ENCODE data around the gene CXCL14. TPM values are rescaled to one million over a fixed set of nuclear protein-coding genes. Genes with fewer than 3 reads are reported as not detected.

Gene CXCL14
- total and polyA plus RNA-seq, 2 donors (not counting 1 experiment from before 2014, with no cell fraction given) = not detected

DNA sequence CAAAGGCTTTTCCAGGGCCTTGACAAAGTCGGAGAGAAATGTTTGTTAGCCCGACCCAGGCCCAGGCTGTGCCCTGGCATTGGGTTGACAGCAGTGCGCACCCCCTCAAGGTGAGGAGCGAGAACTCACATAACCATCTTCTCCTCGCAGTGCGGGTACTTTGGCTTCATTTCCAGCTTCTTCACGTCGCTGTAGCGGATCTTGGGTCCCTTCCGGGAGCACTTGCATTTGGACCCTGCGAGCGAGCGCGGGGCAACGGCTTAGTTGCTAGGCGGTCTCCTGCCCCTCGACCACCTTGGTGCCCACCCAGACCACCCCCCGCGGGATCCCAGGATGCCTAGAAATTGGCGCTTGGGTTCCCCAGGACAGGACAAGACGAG, 496 bp downstream of the CXCL14 start:
- H3K4me3 Mint-ChIP-seq = no peak overlapping the region
- TF ChIP-seq, protein P1, sequence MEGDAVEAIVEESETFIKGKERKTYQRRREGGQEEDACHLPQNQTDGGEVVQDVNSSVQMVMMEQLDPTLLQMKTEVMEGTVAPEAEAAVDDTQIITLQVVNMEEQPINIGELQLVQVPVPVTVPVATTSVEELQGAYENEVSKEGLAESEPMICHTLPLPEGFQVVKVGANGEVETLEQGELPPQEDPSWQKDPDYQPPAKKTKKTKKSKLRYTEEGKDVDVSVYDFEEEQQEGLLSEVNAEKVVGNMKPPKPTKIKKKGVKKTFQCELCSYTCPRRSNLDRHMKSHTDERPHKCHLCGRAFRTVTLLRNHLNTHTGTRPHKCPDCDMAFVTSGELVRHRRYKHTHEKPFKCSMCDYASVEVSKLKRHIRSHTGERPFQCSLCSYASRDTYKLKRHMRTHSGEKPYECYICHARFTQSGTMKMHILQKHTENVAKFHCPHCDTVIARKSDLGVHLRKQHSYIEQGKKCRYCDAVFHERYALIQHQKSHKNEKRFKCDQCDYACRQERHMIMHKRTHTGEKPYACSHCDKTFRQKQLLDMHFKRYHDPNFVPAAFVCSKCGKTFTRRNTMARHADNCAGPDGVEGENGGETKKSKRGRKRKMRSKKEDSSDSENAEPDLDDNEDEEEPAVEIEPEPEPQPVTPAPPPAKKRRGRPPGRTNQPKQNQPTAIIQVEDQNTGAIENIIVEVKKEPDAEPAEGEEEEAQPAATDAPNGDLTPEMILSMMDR (IDR thresholded peaks at IDR 0.05) = no peak
- no peak for TF ChIP-seq EZH2 (IDR thresholded peaks at IDR 0.05; ENCODE audit: borderline replicate concordance, insufficient read depth, low read depth, low read length, poor library complexity, severe bottlenecking)
- H4K20me1 ChIP-seq (ENCODE audit: control insufficient read depth, insufficient read depth, low read length, poor library complexity, severe bottlenecking) = no peaks in the 10 kb centered on the region
- POLR2A ChIA-PET = no interaction called here
- no peak for ATAC-seq (ENCODE audit: low read depth)
- CTCF ChIA-PET = no interaction called here
- no peaks in the 10 kb centered on the region for H3K9me3 Mint-ChIP-seq (ENCODE audit: insufficient read depth)
- H3K27me3 ChIP-seq (replicated peaks in 1 of 4; ENCODE audit: control extremely low read depth in 1 of 4, control insufficient read depth in 3 of 4, insufficient read depth in 4 of 4, low read length in 3 of 4) = peaks cover 0 to 34% (median 6%) of the 10 kb centered on the region in 4 experiments
- no peaks in the 10 kb centered on the region for H3K9me3 ChIP-seq (ENCODE audit: control extremely low read depth in 1 of 3, control insufficient read depth in 2 of 3, insufficient read depth in 1 of 3, low read length in 2 of 3)
- no peak overlapping the region for H2AFZ ChIP-seq (ENCODE audit: insufficient read depth, low read depth, low read length, poor library complexity, severe bottlenecking)
- H3K4me3 ChIP-seq (ENCODE audit: control extremely low read depth in 1 of 5, extremely low read depth in 1 of 5, insufficient read depth in 1 of 5, low read depth in 2 of 5, low read length in 4 of 5) = no peak overlapping the region
- no peaks in the 10 kb centered on the region for H3K79me2 ChIP-seq (ENCODE audit: control insufficient read depth, insufficient read depth, low read length)
- peaks cover 56% of the 10 kb centered on the region for H3K27me3 Mint-ChIP-seq
- no peak overlapping the region for H3K9ac ChIP-seq (ENCODE audit: low read length)
- H3K4me1 ChIP-seq (ENCODE audit: control insufficient read depth in 2 of 2, insufficient read depth in 2 of 2, low read length in 2 of 2) = no peaks in the 10 kb centered on the region
- no peak overlapping the region for H3K27ac Mint-ChIP-seq
- intact Hi-C loops (cut with micrococcal nuclease) = no loop called here
- no peak for DNase-seq
- H3K36me3 ChIP-seq (replicated peaks in 1 of 2; ENCODE audit: control extremely low read depth in 1 of 2, control insufficient read depth in 1 of 2, extremely low read depth in 1 of 2, insufficient read depth in 2 of 2, low read length in 1 of 2) = no peaks in the 10 kb centered on the region
- H3K27ac ChIP-seq (ENCODE audit: low read length in 2 of 2) = no peak overlapping the region
- no peaks in the 10 kb centered on the region for H3K4me1 Mint-ChIP-seq
- H3K4me2 ChIP-seq (replicated peaks; ENCODE audit: low read depth, low read length, poor library complexity, severe bottlenecking) = no peak overlapping the region
- WGBS (ENCODE audit: insufficient coverage) = 20% methylated on average over 21 of the region's 21 CpGs

DNA sequence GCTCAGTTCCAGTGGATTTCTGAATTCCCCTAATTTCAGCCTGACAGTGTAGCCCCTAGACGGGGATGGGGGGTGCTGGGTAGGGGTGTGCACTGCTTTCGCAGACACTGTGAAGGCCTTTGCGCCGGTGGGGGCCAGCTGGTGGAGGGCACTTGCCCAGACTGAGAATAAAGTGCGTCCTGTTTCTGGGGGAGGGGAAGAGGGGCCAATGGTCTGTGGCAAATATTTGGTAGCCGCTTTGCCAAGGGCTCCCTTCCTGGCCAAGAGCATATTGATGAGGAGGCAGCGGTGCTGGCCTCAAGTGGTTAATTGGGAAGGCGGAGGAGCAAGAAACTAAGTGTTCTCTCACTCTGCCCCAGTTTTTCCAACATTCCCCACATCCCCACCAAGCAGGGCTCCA, 1.4 kb downstream of the CXCL14 start:
- WGBS (ENCODE audit: insufficient coverage) = 63% methylated on average over 6 of the region's 8 CpGs
- H3K27me3 ChIP-seq (replicated peaks in 1 of 4; ENCODE audit: control extremely low read depth in 1 of 4, control insufficient read depth in 3 of 4, insufficient read depth in 4 of 4, low read length in 3 of 4) = peaks cover 0 to 33% (median 4%) of the 10 kb centered on the region in 4 experiments
- no peaks in the 10 kb centered on the region for H3K4me1 ChIP-seq (ENCODE audit: control insufficient read depth in 2 of 2, insufficient read depth in 2 of 2, low read length in 2 of 2)
- no peaks in the 10 kb centered on the region for H4K20me1 ChIP-seq (ENCODE audit: control insufficient read depth, insufficient read depth, low read length, poor library complexity, severe bottlenecking)
- no peak overlapping the region for H3K4me3 Mint-ChIP-seq
- peaks cover 52% of the 10 kb centered on the region for H3K27me3 Mint-ChIP-seq
- intact Hi-C loops (cut with micrococcal nuclease) = no loop called here
- H3K36me3 ChIP-seq (replicated peaks in 1 of 2; ENCODE audit: control extremely low read depth in 1 of 2, control insufficient read depth in 1 of 2, extremely low read depth in 1 of 2, insufficient read depth in 2 of 2, low read length in 1 of 2) = no peaks in the 10 kb centered on the region
- no peak overlapping the region for H3K4me3 ChIP-seq (ENCODE audit: control extremely low read depth in 1 of 5, extremely low read depth in 1 of 5, insufficient read depth in 1 of 5, low read depth in 2 of 5, low read length in 4 of 5)
- no peak overlapping the region for H3K9ac ChIP-seq (ENCODE audit: low read length)
- POLR2A ChIA-PET = no interaction called here
- H3K4me2 ChIP-seq (replicated peaks; ENCODE audit: low read depth, low read length, poor library complexity, severe bottlenecking) = no peak overlapping the region
- H3K4me1 Mint-ChIP-seq = no peaks in the 10 kb centered on the region
- H3K9me3 ChIP-seq (ENCODE audit: control extremely low read depth in 1 of 3, control insufficient read depth in 2 of 3, insufficient read depth in 1 of 3, low read length in 2 of 3) = no peaks in the 10 kb centered on the region
- H2AFZ ChIP-seq (ENCODE audit: insufficient read depth, low read depth, low read length, poor library complexity, severe bottlenecking) = no peak overlapping the region
- CTCF ChIA-PET = interaction anchor here (0.6 kb wide), 1 partner anchor 12 kb away, joined by 3 read pairs; no protein-coding TSS in a partner anchor
- no peaks in the 10 kb centered on the region for H3K9me3 Mint-ChIP-seq (ENCODE audit: insufficient read depth)
- no peaks in the 10 kb centered on the region for H3K79me2 ChIP-seq (ENCODE audit: control insufficient read depth, insufficient read depth, low read length)
- H3K27ac Mint-ChIP-seq = no peak overlapping the region
- TF ChIP-seq, protein P1 (IDR thresholded peaks at IDR 0.05) = no peak
- no peak for TF ChIP-seq EZH2 (IDR thresholded peaks at IDR 0.05; ENCODE audit: borderline replicate concordance, insufficient read depth, low read depth, low read length, poor library complexity, severe bottlenecking)
- no peak overlapping the region for H3K27ac ChIP-seq (ENCODE audit: low read length in 2 of 2)
- ATAC-seq (ENCODE audit: low read depth) (no peak), DNase-seq (no peak)

Data from B cell (primary cell).